ENCODE data around the gene COL16A1. TPM values are rescaled to one million over a fixed set of nuclear protein-coding genes. Genes with fewer than 3 reads are reported as not detected.
A peak's percentile ranks its signal among the peaks of the same experiment; 100 is the strongest.

COL16A1 gene
- total RNA-seq, 1 donor from 2014 or later = 121 TPM

- FAIRE-seq (no peak), DNase-seq (ENCODE audit: low read depth) (no peak)
- no peak for TF ChIP-seq CTCF (IDR thresholded peaks at IDR 0.05; ENCODE audit: insufficient read depth, low read length, severe bottlenecking)
These were observed 22.1 kb upstream of the COL16A1 start for GRCh38 chr1:31725777-31726535.

GRCh38 chr1:31725134-31725533 lies 21.3 kb upstream of the COL16A1 start:
- FAIRE-seq (no peak), DNase-seq (ENCODE audit: low read depth) (no peak)
- Histone ChIP-seq H3K4me3 (ENCODE audit: low read depth, low read length) (no peak overlapping the region), H3K36me3 (ENCODE audit: control insufficient read depth, insufficient read depth, low read length) (no peaks in the 10 kb centered on the region), H3K27me3 (ENCODE audit: control insufficient read depth, insufficient read depth, low read length) (no peaks in the 10 kb centered on the region)
- no peak for TF ChIP-seq CTCF (IDR thresholded peaks at IDR 0.05; ENCODE audit: insufficient read depth, low read length, severe bottlenecking)

More at GRCh38 chr1:31725777-31726535, 22.1 kb upstream of the COL16A1 start:
- no peaks in the 10 kb centered on the region for H3K27me3 ChIP-seq (ENCODE audit: control insufficient read depth, insufficient read depth, low read length)
- H3K36me3 ChIP-seq (ENCODE audit: control insufficient read depth, insufficient read depth, low read length) = no peaks in the 10 kb centered on the region
- H3K4me3 ChIP-seq (ENCODE audit: low read depth, low read length) = no peak overlapping the region

GRCh38 chr1:31723828-31724359 lies 20.1 kb upstream of the COL16A1 start:
- Histone ChIP-seq H3K36me3 (ENCODE audit: control insufficient read depth, insufficient read depth, low read length) (no peaks in the 10 kb centered on the region), H3K4me3 (ENCODE audit: low read depth, low read length) (no peak overlapping the region), H3K27me3 (ENCODE audit: control insufficient read depth, insufficient read depth, low read length) (no peaks in the 10 kb centered on the region)
- DNase-seq (ENCODE audit: low read depth) (peak; percentile 87), FAIRE-seq (no peak)
- TF ChIP-seq CTCF (IDR thresholded peaks at IDR 0.05; ENCODE audit: insufficient read depth, low read length, severe bottlenecking) = no peak

GRCh38 chr1:31718327-31718897 lies 14.6 kb upstream of the COL16A1 start:
- Histone ChIP-seq H3K27me3 (ENCODE audit: control insufficient read depth, insufficient read depth, low read length) (no peaks in the 10 kb centered on the region), H3K36me3 (ENCODE audit: control insufficient read depth, insufficient read depth, low read length) (no peaks in the 10 kb centered on the region), H3K4me3 (ENCODE audit: low read depth, low read length) (no peak overlapping the region)
- no peak for FAIRE-seq
- DNase-seq (ENCODE audit: low read depth) = peak; percentile 40
- no peak for TF ChIP-seq CTCF (IDR thresholded peaks at IDR 0.05; ENCODE audit: insufficient read depth, low read length, severe bottlenecking)

GRCh38 chr1:31717341-31717740 lies 13.5 kb upstream of the COL16A1 start:
- no peak for FAIRE-seq
- Histone ChIP-seq H3K27me3 (ENCODE audit: control insufficient read depth, insufficient read depth, low read length) (no peaks in the 10 kb centered on the region), H3K4me3 (ENCODE audit: low read depth, low read length) (no peak overlapping the region), H3K36me3 (ENCODE audit: control insufficient read depth, insufficient read depth, low read length) (no peaks in the 10 kb centered on the region)
- DNase-seq (ENCODE audit: low read depth) = peak; percentile 53
- no peak for TF ChIP-seq CTCF (IDR thresholded peaks at IDR 0.05; ENCODE audit: insufficient read depth, low read length, severe bottlenecking)
